ENCODE measurements around the gene MICU2.

MICU2 gene

DNA sequence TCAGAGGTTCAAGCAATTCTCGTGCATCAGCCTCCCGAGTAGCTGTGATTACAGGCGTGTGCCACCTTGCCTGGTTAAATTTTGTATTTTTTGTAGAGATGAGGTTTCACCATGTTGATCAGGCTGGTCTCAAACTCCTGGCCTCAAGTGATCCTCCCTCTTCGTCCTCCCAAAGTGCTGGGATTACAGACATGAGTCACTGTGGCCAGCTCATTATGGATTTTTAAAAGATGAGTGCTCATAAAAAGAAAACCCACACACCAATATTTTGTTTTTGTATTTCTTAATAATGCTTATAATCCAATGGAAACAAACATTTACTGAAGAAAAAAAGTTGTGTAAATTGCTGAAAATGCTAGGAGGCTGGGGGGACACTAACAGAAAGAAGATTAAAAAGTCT is 5.0 kb upstream of the MICU2 start:
- H3K27me3 ChIP-seq (ENCODE audit: low read length): no peaks in the 10 kb centered on the region
- no peaks in the 10 kb centered on the region for H3K9me2 ChIP-seq (replicated peaks; ENCODE audit: insufficient read depth, low read length)
- H4K20me1 ChIP-seq (ENCODE audit: low read depth, low read length): no peaks in the 10 kb centered on the region
- no peak overlapping the region for H3K27ac ChIP-seq (ENCODE audit: low read depth, low read length)
- no peak overlapping the region for H3K4me3 ChIP-seq (ENCODE audit: insufficient read depth, low read length, poor library complexity, severe bottlenecking)
- no peaks in the 10 kb centered on the region for H3K79me2 ChIP-seq (ENCODE audit: insufficient read depth, low read length)
- no peak overlapping the region for H2AFZ ChIP-seq (ENCODE audit: low read depth, low read length, severe bottlenecking)
- no peaks in the 10 kb centered on the region for H3K9me3 ChIP-seq (ENCODE audit: insufficient read depth, low read length)
- H3F3A ChIP-seq (ENCODE audit: insufficient read depth): no peaks in the 10 kb centered on the region
- no peak for TF ChIP-seq EZH2phosphoT487 (conservative IDR thresholded peaks at IDR 0.05; ENCODE audit: low read length)
- TF ChIP-seq, protein P1, sequence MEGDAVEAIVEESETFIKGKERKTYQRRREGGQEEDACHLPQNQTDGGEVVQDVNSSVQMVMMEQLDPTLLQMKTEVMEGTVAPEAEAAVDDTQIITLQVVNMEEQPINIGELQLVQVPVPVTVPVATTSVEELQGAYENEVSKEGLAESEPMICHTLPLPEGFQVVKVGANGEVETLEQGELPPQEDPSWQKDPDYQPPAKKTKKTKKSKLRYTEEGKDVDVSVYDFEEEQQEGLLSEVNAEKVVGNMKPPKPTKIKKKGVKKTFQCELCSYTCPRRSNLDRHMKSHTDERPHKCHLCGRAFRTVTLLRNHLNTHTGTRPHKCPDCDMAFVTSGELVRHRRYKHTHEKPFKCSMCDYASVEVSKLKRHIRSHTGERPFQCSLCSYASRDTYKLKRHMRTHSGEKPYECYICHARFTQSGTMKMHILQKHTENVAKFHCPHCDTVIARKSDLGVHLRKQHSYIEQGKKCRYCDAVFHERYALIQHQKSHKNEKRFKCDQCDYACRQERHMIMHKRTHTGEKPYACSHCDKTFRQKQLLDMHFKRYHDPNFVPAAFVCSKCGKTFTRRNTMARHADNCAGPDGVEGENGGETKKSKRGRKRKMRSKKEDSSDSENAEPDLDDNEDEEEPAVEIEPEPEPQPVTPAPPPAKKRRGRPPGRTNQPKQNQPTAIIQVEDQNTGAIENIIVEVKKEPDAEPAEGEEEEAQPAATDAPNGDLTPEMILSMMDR (IDR thresholded peaks at IDR 0.05; ENCODE audit: insufficient read depth, low read length, poor library complexity, severe bottlenecking): no peak
- no peak overlapping the region for H3K4me2 ChIP-seq (ENCODE audit: low read depth, low read length, poor library complexity, severe bottlenecking)
- no peaks in the 10 kb centered on the region for H3K36me3 ChIP-seq (ENCODE audit: low read length)
- H3K9ac ChIP-seq (ENCODE audit: low read length): no peak overlapping the region

DNA sequence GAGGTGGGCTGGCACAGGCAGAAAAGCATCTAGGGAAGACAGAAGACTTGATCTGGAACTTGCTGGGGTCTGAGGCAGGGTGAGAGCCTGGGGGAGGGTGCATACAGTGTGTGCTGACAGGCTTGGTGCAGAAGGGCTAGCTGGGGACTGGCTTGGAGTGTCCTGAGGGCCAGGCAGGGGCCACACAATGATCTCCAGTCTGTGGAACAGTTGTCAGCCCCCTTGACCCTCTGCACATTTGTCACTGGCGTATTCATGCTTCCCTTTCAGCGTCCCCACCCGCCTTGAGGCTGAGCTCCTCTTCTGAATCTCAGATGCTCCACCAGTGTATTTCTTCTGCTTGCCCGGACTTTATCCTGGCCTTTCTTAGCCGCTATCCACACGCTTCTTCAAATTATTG is 2.8 kb upstream of the MICU2 start:
- H3K4me2 ChIP-seq (ENCODE audit: low read depth, low read length, poor library complexity, severe bottlenecking): no peak overlapping the region
- no peak overlapping the region for H3K9ac ChIP-seq (ENCODE audit: low read length)
- no peaks in the 10 kb centered on the region for H4K20me1 ChIP-seq (ENCODE audit: low read depth, low read length)
- H3K27me3 ChIP-seq (ENCODE audit: low read length): no peaks in the 10 kb centered on the region
- no peak overlapping the region for H3K27ac ChIP-seq (ENCODE audit: low read depth, low read length)
- H3K79me2 ChIP-seq (ENCODE audit: insufficient read depth, low read length): peaks cover 17% of the 10 kb centered on the region
- H3F3A ChIP-seq (ENCODE audit: insufficient read depth): no peaks in the 10 kb centered on the region
- H3K9me2 ChIP-seq (replicated peaks; ENCODE audit: insufficient read depth, low read length): no peaks in the 10 kb centered on the region
- no peak overlapping the region for H3K4me3 ChIP-seq (ENCODE audit: insufficient read depth, low read length, poor library complexity, severe bottlenecking)
- H3K9me3 ChIP-seq (ENCODE audit: insufficient read depth, low read length): no peaks in the 10 kb centered on the region
- H2AFZ ChIP-seq (ENCODE audit: low read depth, low read length, severe bottlenecking): no peak overlapping the region
- TF ChIP-seq EZH2phosphoT487 (conservative IDR thresholded peaks at IDR 0.05; ENCODE audit: low read length): no peak
- TF ChIP-seq, protein P1 (IDR thresholded peaks at IDR 0.05; ENCODE audit: insufficient read depth, low read length, poor library complexity, severe bottlenecking): no peak
- no peaks in the 10 kb centered on the region for H3K36me3 ChIP-seq (ENCODE audit: low read length)

DNA sequence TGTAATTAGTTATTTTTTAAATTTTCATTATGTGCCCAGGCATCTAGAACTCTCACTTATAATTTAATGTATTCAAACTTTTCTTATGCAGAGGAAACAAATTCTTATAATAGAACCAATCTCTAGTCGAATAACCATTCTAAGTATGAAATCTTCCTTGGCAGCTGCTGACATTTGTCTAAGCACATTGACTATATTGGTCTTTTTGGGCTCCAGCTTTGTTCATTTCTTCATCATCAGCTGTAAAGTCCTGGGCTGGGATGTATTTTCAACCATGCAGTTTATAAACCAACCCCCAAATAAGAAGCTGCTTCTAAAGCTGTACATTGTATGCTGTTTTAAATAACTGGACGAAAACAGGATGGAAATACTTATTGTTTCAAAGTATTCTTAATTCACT is 2.3 kb upstream of the MICU2 start:
- Histone ChIP-seq H3K9me3 (ENCODE audit: insufficient read depth, low read length) (no peaks in the 10 kb centered on the region), H3K27me3 (ENCODE audit: low read length) (no peaks in the 10 kb centered on the region), H3K4me2 (ENCODE audit: low read depth, low read length, poor library complexity, severe bottlenecking) (no peak overlapping the region), H3K36me3 (ENCODE audit: low read length) (no peaks in the 10 kb centered on the region), H3K27ac (ENCODE audit: low read depth, low read length) (no peak overlapping the region), H3K9ac (ENCODE audit: low read length) (no peak overlapping the region), H3F3A (ENCODE audit: insufficient read depth) (no peaks in the 10 kb centered on the region), H3K9me2 (replicated peaks; ENCODE audit: insufficient read depth, low read length) (no peaks in the 10 kb centered on the region), H2AFZ (ENCODE audit: low read depth, low read length, severe bottlenecking) (no peak overlapping the region), H3K79me2 (ENCODE audit: insufficient read depth, low read length) (peaks cover 22% of the 10 kb centered on the region), H3K4me3 (ENCODE audit: insufficient read depth, low read length, poor library complexity, severe bottlenecking) (no peak overlapping the region), H4K20me1 (ENCODE audit: low read depth, low read length) (no peaks in the 10 kb centered on the region)
- TF ChIP-seq, protein P1 (IDR thresholded peaks at IDR 0.05; ENCODE audit: insufficient read depth, low read length, poor library complexity, severe bottlenecking): no peak
- TF ChIP-seq EZH2phosphoT487 (conservative IDR thresholded peaks at IDR 0.05; ENCODE audit: low read length): no peak
